Lung (tissue), 12 donors: ENCODE results near the gene EFNA2. TPM values are rescaled to one million over a fixed set of nuclear protein-coding genes. Genes with fewer than 3 reads are reported as not detected.

Experiments used
- ATAC-seq: fragments of 200-7000 bp; cut with Tn5 transposase; one replicate; pipeline ENCODE4 v1.9.1; 2020; ENCODE audit warnings: moderate number of reproducible peaks; ENCODE audit not compliant: insufficient read depth, low FRiP score
- DNase-seq, 3 donors: peaks; one replicate each; pipeline ENCODE4 v3.0.0-alpha.2; 2013 to 2017
- H3K27ac ChIP-seq, 2 donors: one replicate each; pipeline ENCODE4 v1.5.1; 2013; ENCODE audit warnings: mild to moderate bottlenecking in 2 of 2, moderate library complexity in 2 of 2, control low read depth in 1 of 2, inconsistent platforms in 1 of 2, low read depth in 1 of 2, low read length in 1 of 2
- H3K27me3 ChIP-seq, 3 donors: one replicate each; pipeline ENCODE4 v1.5.1; 2013; ENCODE audit warnings: low read length in 2 of 3; ENCODE audit not compliant: control insufficient read depth in 3 of 3, insufficient read depth in 3 of 3
- H3K36me3 ChIP-seq, 4 donors: one replicate each; pipeline ENCODE4 v1.5.1; 2013; ENCODE audit warnings: low read length in 4 of 4, mild to moderate bottlenecking in 1 of 4, moderate library complexity in 1 of 4; ENCODE audit not compliant: control insufficient read depth in 4 of 4, insufficient read depth in 4 of 4
- H3K4me1 ChIP-seq, 5 donors: one replicate each; pipeline ENCODE4 v1.5.1; 2013; ENCODE audit warnings: low read length in 5 of 5, mild to moderate bottlenecking in 2 of 5, moderate library complexity in 1 of 5; ENCODE audit not compliant: control insufficient read depth in 5 of 5, insufficient read depth in 5 of 5
- H3K4me3 ChIP-seq: one replicate; pipeline ENCODE4 v1.5.1; 2013; ENCODE audit warnings: mild to moderate bottlenecking, control low read depth, moderate library complexity
- H3K9ac ChIP-seq, 2 donors: one replicate each; pipeline ENCODE4 v1.5.1; 2013; ENCODE audit warnings: low read length in 2 of 2, control low read depth in 1 of 2; ENCODE audit not compliant: insufficient read depth in 1 of 2
- H3K9me3 ChIP-seq, 4 donors: one replicate each; pipeline ENCODE4 v1.5.1; 2013; ENCODE audit warnings: low read length in 3 of 4, mild to moderate bottlenecking in 1 of 4, moderate library complexity in 1 of 4; ENCODE audit not compliant: control insufficient read depth in 4 of 4, insufficient read depth in 3 of 4
- CTCF ChIP-seq: IDR thresholded peaks from 2 replicates; pipeline ENCODE4 v1.5.1; 2012; ENCODE audit warnings: mild to moderate bottlenecking; ENCODE audit errors: control extremely low read depth, extremely low read depth
- WGBS, 2 donors: extraction: QIAGEN DNeasy Blood & Tissue Kit; methylation state at CpG; one replicate each; pipeline ENCODE4 v1.1.7; 2013; 5-methylcytosine and 5-hydroxymethylcytosine counted together
- polyA plus RNA-seq, 2 donors: library from polyadenylated mRNA; stranded (reverse); fragments of 200-250 nt; gene quantifications; one replicate each; pipeline ENCODE4 v1.2.1, GENCODE V29; 2013
- total RNA-seq, 2 donors: library from RNA; depleted of rRNA in 1 of 2; stranded (reverse); fragments of >200 nt in 1 of 2; gene quantifications; one replicate each; pipeline ENCODE4 v1.2.1, GENCODE V29; 2014 to 2021
- donor health status: control.
- donor health status: control.
- donor health status: Bipolar disorder and iron deficiency.
- donor health status: healthy.
- donor health status: DM: yes; HTN: yes; CAD: no.

The EFNA2 gene
- total and polyA plus RNA-seq, 4 donors, result 0.37 TPM; not detected in 3

- ATAC-seq, result no peak
- WGBS, 2 donors, result 66 to 77% methylated on average over 25 of the region's 25 CpGs
- no peak for TF ChIP-seq CTCF
- Histone ChIP-seq H3K27me3 (peaks cover 0 to 10% (median 6%) of the 10 kb centered on the region in 3 donors), H3K9ac (no peak overlapping the region), H3K4me1 (peaks cover 0 to 10% (median 0%) of the 10 kb centered on the region in 5 donors), H3K4me3 (no peak overlapping the region), H3K36me3 (no peaks in the 10 kb centered on the region), H3K9me3 (peaks cover 0 to 1% (median 0%) of the 10 kb centered on the region in 4 donors), H3K27ac (no peak overlapping the region)
- DNase-seq, result no peak
Measured at GRCh38 chr19:1291761-1292418, 6.2 kb downstream of the EFNA2 start.

GRCh38 chr19:1292419-1293151 is 6.9 kb downstream of the EFNA2 start:
- Histone ChIP-seq H3K27ac (no peak overlapping the region), H3K4me1 (peaks cover 0 to 10% (median 0%) of the 10 kb centered on the region in 5 donors), H3K27me3 (peaks cover 0 to 8% (median 6%) of the 10 kb centered on the region in 3 donors), H3K4me3 (no peak overlapping the region), H3K36me3 (no peaks in the 10 kb centered on the region), H3K9ac (no peak overlapping the region), H3K9me3 (no peaks in the 10 kb centered on the region)
- ATAC-seq (no peak), DNase-seq (no peak)
- WGBS, 2 donors, result 85 to 90% methylated on average over 17 of the region's 17 CpGs
- no peak for TF ChIP-seq CTCF

- Histone ChIP-seq H3K27ac (no peak overlapping the region), H3K9me3 (no peaks in the 10 kb centered on the region), H3K4me1 (peaks cover 0 to 6% (median 0%) of the 10 kb centered on the region in 5 donors), H3K36me3 (no peaks in the 10 kb centered on the region), H3K9ac (no peak overlapping the region), H3K27me3 (peaks cover 0 to 6% (median 5%) of the 10 kb centered on the region in 3 donors), H3K4me3 (no peak overlapping the region)
- DNase-seq, result no peak
- 76 to 83% methylated on average over 35 of the region's 35 CpGs for WGBS, 2 donors
- no peak for ATAC-seq
- no peak for TF ChIP-seq CTCF
Measured at GRCh38 chr19:1293782-1294604, 8.3 kb downstream of the EFNA2 start.
